Cardiac fibroblast (primary cell): Measurements from ENCODE around the gene PFKFB3.

ENCODE experiments used
- DNase-seq, 2 donors: peaks; one replicate each; pipeline versions ENCODE4 v3.0.0 to v3.0.0-alpha.2; 2010; ENCODE audit warnings: low read depth in 2 of 2
- H3K4me3 ChIP-seq, 2 donors: replicated peaks in 1 of 2; 1 replicate in 1 of 2; 2 replicates in 1 of 2; pipeline ENCODE4 v1.5.1; 2011; ENCODE audit warnings: low read depth in 2 of 2, low read length in 2 of 2, mild to moderate bottlenecking in 2 of 2, moderate library complexity in 1 of 2
- TF ChIP-seq, protein P1 (sequence below): IDR thresholded peaks from one replicate; pipeline ENCODE4 v1.5.1; 2011; ENCODE audit warnings: low read depth, mild to moderate bottlenecking, low read length, inconsistent platforms

PFKFB3 gene

DNA sequence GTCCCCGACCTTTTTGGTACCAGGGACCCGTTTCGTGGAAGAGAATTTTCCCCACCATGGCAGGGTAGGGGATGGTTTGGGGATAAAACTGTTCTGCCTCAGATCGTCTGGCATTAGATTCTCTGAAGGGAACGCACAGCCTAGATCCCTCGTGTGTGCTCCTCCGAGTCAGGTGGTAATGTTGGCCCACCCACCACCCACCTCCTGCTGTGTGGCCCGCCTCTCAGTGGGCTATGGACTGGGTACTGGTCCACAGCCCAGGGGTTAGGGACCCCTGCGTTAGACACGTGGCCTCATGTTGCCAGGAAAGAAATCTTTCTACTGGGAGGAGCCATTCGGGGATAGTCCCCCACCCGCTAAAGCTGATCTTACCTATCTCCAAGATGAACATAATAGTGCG lies 27.0 kb downstream of the PFKFB3 start:
- H3K4me3 ChIP-seq = no peak overlapping the region
- TF ChIP-seq, protein P1, sequence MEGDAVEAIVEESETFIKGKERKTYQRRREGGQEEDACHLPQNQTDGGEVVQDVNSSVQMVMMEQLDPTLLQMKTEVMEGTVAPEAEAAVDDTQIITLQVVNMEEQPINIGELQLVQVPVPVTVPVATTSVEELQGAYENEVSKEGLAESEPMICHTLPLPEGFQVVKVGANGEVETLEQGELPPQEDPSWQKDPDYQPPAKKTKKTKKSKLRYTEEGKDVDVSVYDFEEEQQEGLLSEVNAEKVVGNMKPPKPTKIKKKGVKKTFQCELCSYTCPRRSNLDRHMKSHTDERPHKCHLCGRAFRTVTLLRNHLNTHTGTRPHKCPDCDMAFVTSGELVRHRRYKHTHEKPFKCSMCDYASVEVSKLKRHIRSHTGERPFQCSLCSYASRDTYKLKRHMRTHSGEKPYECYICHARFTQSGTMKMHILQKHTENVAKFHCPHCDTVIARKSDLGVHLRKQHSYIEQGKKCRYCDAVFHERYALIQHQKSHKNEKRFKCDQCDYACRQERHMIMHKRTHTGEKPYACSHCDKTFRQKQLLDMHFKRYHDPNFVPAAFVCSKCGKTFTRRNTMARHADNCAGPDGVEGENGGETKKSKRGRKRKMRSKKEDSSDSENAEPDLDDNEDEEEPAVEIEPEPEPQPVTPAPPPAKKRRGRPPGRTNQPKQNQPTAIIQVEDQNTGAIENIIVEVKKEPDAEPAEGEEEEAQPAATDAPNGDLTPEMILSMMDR = no peak
- no peak for DNase-seq

DNA sequence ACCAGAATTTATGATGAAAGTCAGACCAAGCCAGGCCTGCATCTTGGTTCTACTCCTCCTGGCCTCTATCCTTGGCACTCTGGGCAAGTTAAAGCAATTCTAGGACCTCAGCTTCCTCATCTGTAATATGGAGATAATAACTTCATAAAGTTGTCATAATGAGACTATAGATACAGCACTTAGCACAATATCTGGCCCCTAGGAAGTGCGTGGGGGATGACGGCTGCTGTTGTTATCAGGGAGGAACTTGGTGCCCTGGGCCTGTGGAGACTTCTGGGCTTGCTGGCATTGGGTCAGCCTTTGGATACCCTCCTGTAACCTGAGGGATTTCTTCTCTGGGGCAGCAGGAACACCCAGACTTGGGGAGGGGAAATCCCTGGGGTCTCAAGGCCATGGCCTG lies 27.6 kb downstream of the PFKFB3 start:
- TF ChIP-seq, protein P1 = no peak
- no peak for DNase-seq
- H3K4me3 ChIP-seq = no peak overlapping the region

DNA sequence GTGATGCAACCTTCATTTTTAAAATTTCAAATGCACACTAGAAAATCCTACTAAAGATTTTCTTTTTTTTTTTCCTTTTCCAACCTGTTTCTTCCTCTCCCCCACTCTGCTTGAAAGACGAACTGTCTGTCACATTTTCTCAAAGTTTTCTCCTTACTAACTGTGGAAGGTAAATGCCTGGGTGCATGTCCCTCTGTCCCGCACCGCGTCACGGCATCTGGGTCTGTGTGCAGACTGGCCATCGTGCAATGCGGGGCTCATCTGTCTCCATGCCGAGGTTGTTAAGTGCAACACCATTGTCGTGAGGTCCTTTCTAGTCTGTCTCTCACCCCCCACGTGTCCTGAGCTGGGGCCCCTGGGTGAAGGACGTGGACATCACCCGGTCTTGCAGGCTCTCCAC lies 28.4 kb downstream of the PFKFB3 start:
- TF ChIP-seq, protein P1 = no peak
- DNase-seq = no peak
- no peak overlapping the region for H3K4me3 ChIP-seq

DNA sequence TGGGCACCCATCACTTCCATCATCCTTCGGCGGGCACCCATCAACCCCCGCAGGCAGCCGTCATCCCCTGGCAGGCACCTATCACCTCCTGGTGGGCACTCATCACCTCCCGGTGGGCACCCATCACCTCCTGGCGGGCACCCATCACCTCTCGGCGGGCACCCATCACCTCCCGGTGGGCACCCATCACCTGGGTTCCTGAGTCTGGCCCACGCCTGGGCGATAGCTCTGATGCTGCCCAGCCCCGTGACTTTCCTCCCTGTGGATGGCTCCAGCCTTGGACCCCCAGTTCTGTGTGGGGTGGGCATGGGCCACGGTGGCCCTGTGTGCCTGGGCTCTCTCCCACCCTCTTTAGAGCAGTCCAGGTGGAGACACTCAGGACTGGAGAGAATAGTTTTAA lies 29.0 kb downstream of the PFKFB3 start:
- H3K4me3 ChIP-seq = no peak overlapping the region
- DNase-seq = no peak
- TF ChIP-seq, protein P1 = no peak

DNA sequence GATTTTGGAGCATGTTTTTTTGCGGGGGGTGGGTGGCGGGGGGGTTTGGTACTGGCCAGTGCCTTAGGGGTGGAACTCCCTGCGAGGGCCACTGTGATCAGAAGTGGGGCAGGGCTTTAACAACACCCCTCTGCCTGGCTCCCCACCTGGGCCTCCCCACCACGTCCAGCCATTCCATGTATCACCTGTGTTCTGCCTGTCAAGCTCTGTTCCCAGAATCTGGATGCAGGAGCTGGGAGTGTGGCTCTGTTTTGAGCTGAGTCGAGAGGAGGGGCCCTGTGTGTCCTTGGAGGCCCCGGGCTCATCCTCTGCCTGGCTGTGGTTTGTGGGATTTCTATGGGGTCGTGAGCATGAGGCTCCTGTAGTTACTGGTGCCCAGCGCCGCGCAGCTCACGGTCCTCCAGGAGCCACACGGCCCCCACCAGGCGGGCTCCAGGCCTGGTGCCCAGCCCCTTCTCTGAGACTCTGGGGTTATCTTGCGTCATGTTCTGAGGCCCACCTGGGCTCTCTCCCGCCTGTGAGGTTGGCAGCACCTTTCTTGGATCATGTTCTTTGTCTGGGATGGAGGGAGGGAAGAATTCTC lies 29.6 kb downstream of the PFKFB3 start:
- H3K4me3 ChIP-seq = no peak overlapping the region
- TF ChIP-seq, protein P1 = no peak
- no peak for DNase-seq

DNA sequence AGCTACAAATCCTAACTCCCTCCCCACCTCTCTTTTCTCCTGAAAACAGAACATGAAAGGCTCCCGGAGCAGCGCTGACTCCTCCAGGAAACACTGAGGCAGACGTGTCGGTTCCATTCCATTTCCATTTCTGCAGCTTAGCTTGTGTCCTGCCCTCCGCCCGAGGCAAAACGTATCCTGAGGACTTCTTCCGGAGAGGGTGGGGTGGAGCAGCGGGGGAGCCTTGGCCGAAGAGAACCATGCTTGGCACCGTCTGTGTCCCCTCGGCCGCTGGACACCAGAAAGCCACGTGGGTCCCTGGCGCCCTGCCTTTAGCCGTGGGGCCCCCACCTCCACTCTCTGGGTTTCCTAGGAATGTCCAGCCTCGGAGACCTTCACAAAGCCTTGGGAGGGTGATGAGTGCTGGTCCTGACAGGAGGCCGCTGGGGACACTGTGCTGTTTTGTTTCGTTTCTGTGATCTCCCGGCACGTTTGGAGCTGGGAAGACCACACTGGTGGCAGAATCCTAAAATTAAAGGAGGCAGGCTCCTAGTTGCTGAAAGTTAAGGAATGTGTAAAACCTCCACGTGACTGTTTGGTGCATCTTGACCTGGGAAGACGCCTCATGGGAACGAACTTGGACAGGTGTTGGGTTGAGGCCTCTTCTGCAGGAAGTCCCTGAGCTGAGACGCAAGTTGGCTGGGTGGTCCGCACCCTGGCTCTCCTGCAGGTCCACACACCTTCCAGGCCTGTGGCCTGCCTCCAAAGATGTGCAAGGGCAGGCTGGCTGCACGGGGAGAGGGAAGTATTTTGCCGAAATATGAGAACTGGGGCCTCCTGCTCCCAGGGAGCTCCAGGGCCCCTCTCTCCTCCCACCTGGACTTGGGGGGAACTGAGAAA lies 30.4 kb downstream of the PFKFB3 start:
- DNase-seq = no peak
- no peak overlapping the region for H3K4me3 ChIP-seq
- TF ChIP-seq, protein P1 = no peak
